NT2/D1 (cell line): ENCODE results near the gene LPCAT4.

Experiments
- SUZ12 ChIP-seq: IDR thresholded peaks from 2 replicates; pipeline ENCODE4 v1.6.1; 2011; ENCODE audit not compliant: insufficient read length, insufficient read depth; ENCODE audit errors: extremely low read depth
- YY1 ChIP-seq: IDR thresholded peaks from 2 replicates; pipeline ENCODE4 v1.6.1; 2011; ENCODE audit not compliant: insufficient read length, insufficient read depth
- ZNF274 ChIP-seq: IDR thresholded peaks from 2 replicates; pipeline ENCODE4 v1.6.1; 2011; ENCODE audit warnings: mild to moderate bottlenecking, low read depth, low read length

GRCh38 chr15:34349769-34350168, 17.2 kb downstream of the LPCAT4 start:
- TF ChIP-seq SUZ12 (no peak), ZNF274 (no peak), YY1 (no peak)
